B cell (primary cell): ENCODE results near the gene TMEM92. TPM values are rescaled to one million over a fixed set of nuclear protein-coding genes. Genes with fewer than 3 reads are reported as not detected.

Experiments used
- ATAC-seq: fragments of 200-7000 bp; cut with Tn5 transposase; one replicate; pipeline ENCODE4 v1.10.0; 2021; ENCODE audit warnings: low read depth, mild to moderate bottlenecking, moderate number of reproducible peaks, moderate library complexity
- CTCF ChIA-PET: fragments of 350-600 bp; sonication (Branson Sonifier 250); formaldehyde crosslinking; loops from one replicate; lab custom pipeline; 2021; ENCODE audit warnings: antibody characterized with exemption, inconsistent platforms; lab: Charles Lee
- POLR2A ChIA-PET: fragments of 350-600 bp; sonication (Branson Sonifier 250); formaldehyde crosslinking; loops from one replicate; lab custom pipeline; 2021; ENCODE audit warnings: antibody characterized with exemption; lab: Charles Lee
- DNase-seq: peaks from one replicate; pipeline ENCODE4 v3.0.0; 2013
- H2AFZ ChIP-seq: 2 replicates; pipeline ENCODE4 v1.6.1; 2012; ENCODE audit warnings: mild to moderate bottlenecking, low read depth, low read length; ENCODE audit not compliant: insufficient read depth, poor library complexity, severe bottlenecking
- H3K27ac ChIP-seq, 2 donors: 1 replicate in 1 of 2; 2 replicates in 1 of 2; pipeline ENCODE4 v1.5.1; 2012 to 2013; ENCODE audit warnings: low read length in 2 of 2, mild to moderate bottlenecking in 2 of 2, moderate library complexity in 1 of 2
- H3K27me3 ChIP-seq, 4 experiments: fragments of 200-600 bp in 1 of 4; sonication (generic) in 1 of 4; replicated peaks in 1 of 4; 1 replicate in 2 of 4; 2 replicates in 2 of 4; pipeline versions ENCODE4 v1.6.1 to v1.7.0; 2013 to 2016; ENCODE audit warnings: low read length in 3 of 4, mild to moderate bottlenecking in 2 of 4, mixed read lengths in 1 of 4, moderate library complexity in 1 of 4; ENCODE audit not compliant: insufficient read depth in 4 of 4, control insufficient read depth in 3 of 4; ENCODE audit errors: control extremely low read depth in 1 of 4
- H3K36me3 ChIP-seq, 2 experiments: replicated peaks in 1 of 2; 1 replicate in 1 of 2; 2 replicates in 1 of 2; pipeline versions ENCODE4 v1.6.1 to v1.7.1; 2013; ENCODE audit warnings: low read length in 1 of 2; ENCODE audit not compliant: insufficient read depth in 2 of 2, control insufficient read depth in 1 of 2; ENCODE audit errors: control extremely low read depth in 1 of 2, extremely low read depth in 1 of 2
- H3K4me1 ChIP-seq, 2 donors: fragments of 200-600 bp in 1 of 2; sonication (generic) in 1 of 2; 1 replicate in 1 of 2; 2 replicates in 1 of 2; pipeline versions ENCODE4 v1.5.1 to v1.6.1; 2013 to 2017; ENCODE audit warnings: low read length in 2 of 2; ENCODE audit not compliant: control insufficient read depth in 2 of 2, insufficient read depth in 2 of 2
- H3K4me2 ChIP-seq: replicated peaks from 2 replicates; pipeline ENCODE3; 2012; ENCODE audit warnings: mild to moderate bottlenecking, low read depth, low read length; ENCODE audit not compliant: poor library complexity, severe bottlenecking
- H3K4me3 ChIP-seq, 5 experiments: fragments of 200-600 bp in 1 of 5; sonication (generic) in 1 of 5; 1 replicate in 3 of 5; 2 replicates in 2 of 5; pipeline versions ENCODE4 v1.5.1 to v1.7.0; 2011 to 2016; ENCODE audit warnings: low read length in 4 of 5, mild to moderate bottlenecking in 4 of 5, low read depth in 2 of 5, control low read depth in 1 of 5, moderate library complexity in 1 of 5; ENCODE audit not compliant: insufficient read depth in 1 of 5; ENCODE audit errors: control extremely low read depth in 1 of 5, extremely low read depth in 1 of 5
- H3K79me2 ChIP-seq: fragments of 200-600 bp; sonication (generic); one replicate; pipeline ENCODE4 v1.6.0; 2016; ENCODE audit warnings: low read length; ENCODE audit not compliant: control insufficient read depth, insufficient read depth
- H3K9ac ChIP-seq: fragments of 200-600 bp; sonication (generic); 2 replicates; pipeline ENCODE4 v1.6.1; 2017; ENCODE audit warnings: mild to moderate bottlenecking, low read length, moderate library complexity
- H3K9me3 ChIP-seq, 3 donors: one replicate each; pipeline versions ENCODE4 v1.6.1 to v1.7.1; 2013; ENCODE audit warnings: low read length in 2 of 3; ENCODE audit not compliant: control insufficient read depth in 2 of 3, insufficient read depth in 1 of 3; ENCODE audit errors: control extremely low read depth in 1 of 3
- H4K20me1 ChIP-seq: 2 replicates; pipeline ENCODE4 v1.6.0; 2012; ENCODE audit warnings: mild to moderate bottlenecking, low read length; ENCODE audit not compliant: insufficient read depth, control insufficient read depth, poor library complexity, severe bottlenecking
- H3K27ac Mint-ChIP-seq: one replicate; pipeline ENCODE4 v1.8.0; 2021; ENCODE audit warnings: mixed read lengths
- H3K27me3 Mint-ChIP-seq: one replicate; pipeline ENCODE4 v1.8.0; 2021; ENCODE audit warnings: mixed read lengths
- H3K4me1 Mint-ChIP-seq: one replicate; pipeline ENCODE4 v1.8.0; 2021; ENCODE audit warnings: mixed read lengths
- H3K4me3 Mint-ChIP-seq: one replicate; pipeline ENCODE4 v1.8.0; 2021; ENCODE audit warnings: mixed read lengths
- H3K9me3 Mint-ChIP-seq: one replicate; pipeline ENCODE4 v1.8.0; 2022; ENCODE audit warnings: mixed read lengths; ENCODE audit not compliant: insufficient read depth
- EZH2 ChIP-seq: IDR thresholded peaks from 2 replicates; pipeline ENCODE4 v1.6.1; 2012; ENCODE audit warnings: borderline replicate concordance, low read depth, mild to moderate bottlenecking, moderate library complexity, low read length; ENCODE audit not compliant: insufficient read depth, poor library complexity, severe bottlenecking
- WGBS: methylation state at CpG from one replicate; pipeline ENCODE4 v1.1.5; 2013; ENCODE audit warnings: missing lambda C conversion rate; ENCODE audit not compliant: insufficient coverage; 5-methylcytosine and 5-hydroxymethylcytosine counted together
- intact Hi-C: fragments of 100-400 bp; cut with micrococcal nuclease; formaldehyde crosslinking; loops from one replicate; pipeline ENCODE4 v1.10.0; 2022
- polyA plus RNA-seq: library from polyadenylated mRNA; depleted of rRNA; stranded (reverse); fragments of >200 nt; gene quantifications from 2 replicates; pipeline ENCODE4 v1.2.3, GENCODE V29; 2012
- total RNA-seq, 2 donors: library from RNA; stranded (reverse); fragments of 120-200 nt in 1 of 2; gene quantifications; 1 replicate in 1 of 2; 2 replicates in 1 of 2; pipeline versions ENCODE4 v1.2.3 to v1.2.4, GENCODE V29; 2013 to 2022
- TF ChIP-seq, protein P1 (sequence below): fragments of 200-600 bp; IDR thresholded peaks from one replicate; pipeline ENCODE4 v1.8.0; 2022; ENCODE audit warnings: antibody characterized with exemption, mild to moderate bottlenecking

Gene TMEM92
- total and polyA plus RNA-seq, 2 donors (not counting 1 experiment from before 2014, with no cell fraction given) = not detected

DNA sequence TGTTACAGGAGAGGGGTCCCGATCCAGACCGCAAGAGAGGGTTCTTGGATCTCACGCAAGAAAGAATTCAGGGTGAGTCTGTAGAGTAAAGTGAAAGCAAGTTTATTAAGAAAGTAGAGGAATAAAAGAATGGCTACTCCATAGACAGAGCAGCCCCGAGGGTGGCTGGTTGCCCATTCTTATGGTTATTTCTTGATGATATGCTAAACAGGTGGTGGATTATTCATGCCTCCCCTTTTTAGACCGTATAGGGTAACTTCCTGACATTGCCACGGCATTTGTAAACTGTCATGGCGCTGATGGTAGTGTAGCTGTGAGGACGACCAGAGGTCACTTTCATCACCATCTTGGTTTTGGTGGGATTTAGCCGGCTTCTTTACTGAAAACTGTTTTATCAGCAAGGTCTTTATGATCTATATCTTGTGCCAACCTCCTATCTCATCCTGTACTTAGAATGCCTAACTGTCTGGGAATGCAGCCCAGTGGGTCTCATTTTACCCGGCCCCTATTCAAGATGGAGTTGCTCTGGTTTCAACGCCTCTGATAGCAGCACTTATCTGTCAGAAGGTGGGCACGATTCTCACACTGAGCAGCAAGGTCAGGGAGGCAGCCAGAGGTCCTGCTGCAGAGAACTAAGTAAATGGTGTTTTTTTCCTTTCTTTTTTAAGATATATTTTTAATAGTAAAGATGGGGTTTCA is 45.2 kb downstream of the TMEM92 start:
- DNase-seq (no peak), ATAC-seq (no peak)
- H3K27me3 Mint-ChIP-seq = peaks cover 6% of the 10 kb centered on the region

DNA sequence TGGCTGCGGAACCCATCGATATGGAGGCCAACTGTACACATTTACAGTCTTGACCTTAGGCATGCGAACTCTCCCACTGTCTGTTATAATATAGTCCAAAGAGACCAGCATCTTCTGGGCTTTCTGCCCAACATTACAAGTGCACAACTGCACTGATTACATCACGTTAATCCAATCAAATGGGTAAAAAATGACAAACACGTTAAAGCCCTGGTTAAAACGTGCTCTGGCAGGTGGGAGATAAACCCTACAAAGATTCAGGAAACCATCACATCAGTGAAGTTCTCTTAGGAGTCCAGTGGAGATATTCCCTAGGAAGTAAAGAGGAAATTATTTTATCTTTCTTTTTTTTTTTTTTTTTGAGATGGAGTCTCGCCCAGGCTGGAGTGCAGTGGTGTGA is 48.0 kb downstream of the TMEM92 start:
- TF ChIP-seq, protein P1, sequence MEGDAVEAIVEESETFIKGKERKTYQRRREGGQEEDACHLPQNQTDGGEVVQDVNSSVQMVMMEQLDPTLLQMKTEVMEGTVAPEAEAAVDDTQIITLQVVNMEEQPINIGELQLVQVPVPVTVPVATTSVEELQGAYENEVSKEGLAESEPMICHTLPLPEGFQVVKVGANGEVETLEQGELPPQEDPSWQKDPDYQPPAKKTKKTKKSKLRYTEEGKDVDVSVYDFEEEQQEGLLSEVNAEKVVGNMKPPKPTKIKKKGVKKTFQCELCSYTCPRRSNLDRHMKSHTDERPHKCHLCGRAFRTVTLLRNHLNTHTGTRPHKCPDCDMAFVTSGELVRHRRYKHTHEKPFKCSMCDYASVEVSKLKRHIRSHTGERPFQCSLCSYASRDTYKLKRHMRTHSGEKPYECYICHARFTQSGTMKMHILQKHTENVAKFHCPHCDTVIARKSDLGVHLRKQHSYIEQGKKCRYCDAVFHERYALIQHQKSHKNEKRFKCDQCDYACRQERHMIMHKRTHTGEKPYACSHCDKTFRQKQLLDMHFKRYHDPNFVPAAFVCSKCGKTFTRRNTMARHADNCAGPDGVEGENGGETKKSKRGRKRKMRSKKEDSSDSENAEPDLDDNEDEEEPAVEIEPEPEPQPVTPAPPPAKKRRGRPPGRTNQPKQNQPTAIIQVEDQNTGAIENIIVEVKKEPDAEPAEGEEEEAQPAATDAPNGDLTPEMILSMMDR = no peak
- no peak for TF ChIP-seq EZH2
- Histone ChIP-seq H3K4me2 (no peak overlapping the region), H3K9ac (no peak overlapping the region), H3K27me3 (no peaks in the 10 kb centered on the region), H3K4me3 (no peak overlapping the region), H3K79me2 (no peaks in the 10 kb centered on the region), H3K36me3 (no peaks in the 10 kb centered on the region), H4K20me1 (no peaks in the 10 kb centered on the region), H2AFZ (no peak overlapping the region), H3K4me1 (no peaks in the 10 kb centered on the region), H3K9me3 (no peaks in the 10 kb centered on the region), H3K27ac (no peak overlapping the region)
- Mint-ChIP-seq H3K4me1 (no peaks in the 10 kb centered on the region), H3K4me3 (no peak overlapping the region), H3K9me3 (no peaks in the 10 kb centered on the region), H3K27ac (no peak overlapping the region), H3K27me3 (peaks cover 6% of the 10 kb centered on the region)
- DNase-seq (no peak), ATAC-seq (no peak)
- ChIA-PET POLR2A (interaction anchor here (0.7 kb wide), 1 partner anchor 441 kb away, joined by 4 read pairs; no protein-coding TSS in a partner anchor), CTCF (interaction anchor here (1.8 kb wide), 1 partner anchor 153 kb away, joined by 4 read pairs; no protein-coding TSS in a partner anchor)
- 100% methylated on average over 1 of the region's 7 CpGs for WGBS
- intact Hi-C loops = no loop called here

More for the DNA sequence above, 45.2 kb downstream of the TMEM92 start:
- H3K4me1 ChIP-seq = no peaks in the 10 kb centered on the region
- TF ChIP-seq, protein P1 = no peak
- TF ChIP-seq EZH2 = no peak
- Mint-ChIP-seq H3K4me3 (no peak overlapping the region), H3K9me3 (no peaks in the 10 kb centered on the region), H3K4me1 (no peaks in the 10 kb centered on the region), H3K27ac (no peak overlapping the region)
- no peaks in the 10 kb centered on the region for H3K36me3 ChIP-seq
- H3K4me3 ChIP-seq = no peak overlapping the region
- no peaks in the 10 kb centered on the region for H3K27me3 ChIP-seq
- H3K9me3 ChIP-seq = no peaks in the 10 kb centered on the region
- 98% methylated on average over 5 of the region's 12 CpGs for WGBS
- no peaks in the 10 kb centered on the region for H3K79me2 ChIP-seq
- no peak overlapping the region for H2AFZ ChIP-seq
- no peak overlapping the region for H3K9ac ChIP-seq
- H4K20me1 ChIP-seq = no peaks in the 10 kb centered on the region
- CTCF ChIA-PET = interaction anchor here (1.1 kb wide), 1 partner anchor 118 kb away, joined by 3 read pairs; no protein-coding TSS in a partner anchor
- POLR2A ChIA-PET = no interaction called here
- H3K4me2 ChIP-seq = no peak overlapping the region
- no peak overlapping the region for H3K27ac ChIP-seq
- intact Hi-C loops = no loop called here
